ENCODE results near the gene RDH5. TPM values are rescaled to one million over a fixed set of nuclear protein-coding genes. Genes with fewer than 3 reads are reported as not detected.

RDH5 gene
- total RNA-seq, 2 donors from 2014 or later = 5.7 to 12.6 TPM

- H3K9me3 ChIP-seq = no peaks in the 10 kb centered on the region
- no peaks in the 10 kb centered on the region for H3K4me1 ChIP-seq (replicated peaks)
- intact Hi-C loops (cut with DNase I) = no loop called here
- H3K36me3 ChIP-seq = no peaks in the 10 kb centered on the region
- WGBS = 100% methylated on average over 1 of the region's 1 CpG
- DNase-seq (ENCODE audit: low spot score) = no peak
- no peak overlapping the region for H3K4me3 ChIP-seq
- no peak overlapping the region for H3K27ac ChIP-seq
- H3K27me3 ChIP-seq (replicated peaks; ENCODE audit: insufficient read depth) = no peaks in the 10 kb centered on the region
- no peak for TF ChIP-seq POLR2AphosphoS5 (IDR thresholded peaks at IDR 0.05)
- TF ChIP-seq POLR2A (IDR thresholded peaks at IDR 0.05) = no peak
- TF ChIP-seq CTCF (IDR thresholded peaks at IDR 0.05) = no peak
These were observed 21.2 kb upstream of the RDH5 start for GRCh38 chr12:55698965-55699364.

GRCh38 chr12:55699471-55700055 is 20.6 kb upstream of the RDH5 start:
- Histone ChIP-seq H3K27me3 (replicated peaks; ENCODE audit: insufficient read depth) (no peaks in the 10 kb centered on the region), H3K9me3 (no peaks in the 10 kb centered on the region), H3K4me1 (replicated peaks) (no peaks in the 10 kb centered on the region), H3K4me3 (no peak overlapping the region), H3K36me3 (no peaks in the 10 kb centered on the region), H3K27ac (no peak overlapping the region)
- intact Hi-C loops (cut with DNase I) = no loop called here
- 77% methylated on average over 5 of the region's 5 CpGs for WGBS
- TF ChIP-seq POLR2AphosphoS5 (IDR thresholded peaks at IDR 0.05) (no peak), CTCF (IDR thresholded peaks at IDR 0.05) (no peak), POLR2A (IDR thresholded peaks at IDR 0.05) (no peak)
- DNase-seq (ENCODE audit: low spot score) = no peak

GRCh38 chr12:55700255-55701018 is 19.8 kb upstream of the RDH5 start:
- no peak for DNase-seq (ENCODE audit: low spot score)
- Histone ChIP-seq H3K27me3 (replicated peaks; ENCODE audit: insufficient read depth) (no peaks in the 10 kb centered on the region), H3K9me3 (no peaks in the 10 kb centered on the region), H3K4me1 (replicated peaks) (no peaks in the 10 kb centered on the region), H3K4me3 (no peak overlapping the region), H3K27ac (no peak overlapping the region), H3K36me3 (no peaks in the 10 kb centered on the region)
- 78% methylated on average over 20 of the region's 21 CpGs for WGBS
- intact Hi-C loops (cut with DNase I) = no loop called here
- TF ChIP-seq POLR2AphosphoS5 (IDR thresholded peaks at IDR 0.05) = no peak
- TF ChIP-seq POLR2A (IDR thresholded peaks at IDR 0.05) = no peak
- no peak for TF ChIP-seq CTCF (IDR thresholded peaks at IDR 0.05)

- DNase-seq (ENCODE audit: low spot score) = no peak
- no peak overlapping the region for H3K4me3 ChIP-seq
- H3K4me1 ChIP-seq (replicated peaks) = no peaks in the 10 kb centered on the region
- no peaks in the 10 kb centered on the region for H3K27me3 ChIP-seq (replicated peaks; ENCODE audit: insufficient read depth)
- TF ChIP-seq POLR2A (IDR thresholded peaks at IDR 0.05) = no peak
- H3K36me3 ChIP-seq = no peaks in the 10 kb centered on the region
- no peak overlapping the region for H3K27ac ChIP-seq
- no peaks in the 10 kb centered on the region for H3K9me3 ChIP-seq
- intact Hi-C loops (cut with DNase I) = no loop called here
- WGBS = 91% methylated on average over 8 of the region's 8 CpGs
These were observed 17.3 kb upstream of the RDH5 start for GRCh38 chr12:55702861-55703260.

- 38% methylated on average over 2 of the region's 2 CpGs for WGBS
- peak overlapping the region; percentile 30 to 34 for H3K27ac ChIP-seq
- no peaks in the 10 kb centered on the region for H3K36me3 ChIP-seq
- no peaks in the 10 kb centered on the region for H3K4me1 ChIP-seq (replicated peaks)
- intact Hi-C loops (cut with DNase I) = no loop called here
- TF ChIP-seq POLR2A (IDR thresholded peaks at IDR 0.05) (no peak), CTCF (IDR thresholded peaks at IDR 0.05) (no peak), POLR2AphosphoS5 (IDR thresholded peaks at IDR 0.05) (no peak)
- H3K9me3 ChIP-seq = no peaks in the 10 kb centered on the region
- no peak for DNase-seq (ENCODE audit: low spot score)
- H3K27me3 ChIP-seq (replicated peaks; ENCODE audit: insufficient read depth) = no peaks in the 10 kb centered on the region
- no peak overlapping the region for H3K4me3 ChIP-seq
These were observed 16.9 kb upstream of the RDH5 start for GRCh38 chr12:55703288-55703687.
